IgD-negative memory B cell (primary cell): ENCODE results near the gene ARNT2. TPM values are rescaled to one million over a fixed set of nuclear protein-coding genes. Genes with fewer than 3 reads are reported as not detected.

Experiments
- H3K27ac Mint-ChIP-seq, 3 donors: one replicate each; pipeline ENCODE4 v1.8.0; 2020 to 2022; ENCODE audit warnings: mild to moderate bottlenecking in 3 of 3, mixed read lengths in 3 of 3, moderate library complexity in 1 of 3
- H3K27me3 Mint-ChIP-seq: one replicate; pipeline ENCODE4 v1.8.0; 2021; ENCODE audit warnings: mixed read lengths
- H3K36me3 Mint-ChIP-seq: one replicate; pipeline ENCODE4 v1.8.0; 2020; ENCODE audit warnings: mild to moderate bottlenecking, mixed read lengths
- H3K4me1 Mint-ChIP-seq, 3 donors: one replicate each; pipeline ENCODE4 v1.8.0; 2020 to 2022; ENCODE audit warnings: mixed read lengths in 3 of 3, mild to moderate bottlenecking in 1 of 3
- H3K4me3 Mint-ChIP-seq, 4 donors: one replicate each; pipeline ENCODE4 v1.8.0; 2020 to 2022; ENCODE audit warnings: mild to moderate bottlenecking in 4 of 4, mixed read lengths in 4 of 4, moderate library complexity in 3 of 4
- H3K9me3 Mint-ChIP-seq, 3 donors: one replicate each; pipeline ENCODE4 v1.8.0; 2020 to 2021; ENCODE audit warnings: mixed read lengths in 3 of 3, mild to moderate bottlenecking in 1 of 3
- polyA plus RNA-seq: library from polyadenylated mRNA; unstranded; fragments of 300-500 nt; fragmentation: Illumina TruSeq; gene quantifications from one replicate; pipeline ENCODE4 v1.2.3, GENCODE V29; 2021

Gene ARNT2
- polyA plus RNA-seq, 1 donor from 2014 or later: not detected

GRCh38 chr15:80461356-80462095 lies 57.3 kb downstream of the ARNT2 start:
- Mint-ChIP-seq H3K27ac (peak overlapping the region in 1 of 3 donors; percentile 33), H3K4me1 (no peaks in the 10 kb centered on the region), H3K36me3 (no peaks in the 10 kb centered on the region), H3K4me3 (no peak overlapping the region), H3K27me3 (peaks cover 1% of the 10 kb centered on the region), H3K9me3 (no peaks in the 10 kb centered on the region)

- H3K4me3 Mint-ChIP-seq: peak overlapping the region in 1 of 4 donors; percentile 27
- no peaks in the 10 kb centered on the region for H3K4me1 Mint-ChIP-seq
- H3K27me3 Mint-ChIP-seq: peaks cover 3% of the 10 kb centered on the region
- H3K9me3 Mint-ChIP-seq: no peaks in the 10 kb centered on the region
- no peak overlapping the region for H3K27ac Mint-ChIP-seq
- no peaks in the 10 kb centered on the region for H3K36me3 Mint-ChIP-seq
These were observed 57.9 kb downstream of the ARNT2 start for GRCh38 chr15:80462111-80462510.

- H3K27me3 Mint-ChIP-seq: peaks cover 3% of the 10 kb centered on the region
- H3K4me3 Mint-ChIP-seq: no peak overlapping the region
- no peaks in the 10 kb centered on the region for H3K4me1 Mint-ChIP-seq
- no peak overlapping the region for H3K27ac Mint-ChIP-seq
- no peaks in the 10 kb centered on the region for H3K36me3 Mint-ChIP-seq
- H3K9me3 Mint-ChIP-seq: no peaks in the 10 kb centered on the region
These were observed 58.8 kb downstream of the ARNT2 start for GRCh38 chr15:80462836-80463512.

- Mint-ChIP-seq H3K4me1 (no peaks in the 10 kb centered on the region), H3K4me3 (no peak overlapping the region), H3K9me3 (no peaks in the 10 kb centered on the region), H3K27ac (no peak overlapping the region), H3K36me3 (no peaks in the 10 kb centered on the region), H3K27me3 (peaks cover 8% of the 10 kb centered on the region)
These were observed 60.9 kb downstream of the ARNT2 start for GRCh38 chr15:80464951-80465625.

GRCh38 chr15:80465626-80466005 lies 61.4 kb downstream of the ARNT2 start:
- Mint-ChIP-seq H3K36me3 (no peaks in the 10 kb centered on the region), H3K4me3 (no peak overlapping the region), H3K9me3 (no peaks in the 10 kb centered on the region), H3K4me1 (no peaks in the 10 kb centered on the region), H3K27me3 (peaks cover 10% of the 10 kb centered on the region), H3K27ac (no peak overlapping the region)

- H3K27ac Mint-ChIP-seq: peak overlapping the region in 2 of 3 donors; percentile 35 to 48
- no peaks in the 10 kb centered on the region for H3K4me1 Mint-ChIP-seq
- H3K4me3 Mint-ChIP-seq: peak overlapping the region in 1 of 4 donors; percentile 23
- H3K36me3 Mint-ChIP-seq: no peaks in the 10 kb centered on the region
- peaks cover 9% of the 10 kb centered on the region for H3K27me3 Mint-ChIP-seq
- no peaks in the 10 kb centered on the region for H3K9me3 Mint-ChIP-seq
These were observed 62.4 kb downstream of the ARNT2 start for GRCh38 chr15:80466543-80466942.

- H3K4me1 Mint-ChIP-seq: no peaks in the 10 kb centered on the region
- no peak overlapping the region for H3K4me3 Mint-ChIP-seq
- H3K27me3 Mint-ChIP-seq: peaks cover 9% of the 10 kb centered on the region
- H3K27ac Mint-ChIP-seq: no peak overlapping the region
- H3K36me3 Mint-ChIP-seq: no peaks in the 10 kb centered on the region
- no peaks in the 10 kb centered on the region for H3K9me3 Mint-ChIP-seq
These were observed 63.1 kb downstream of the ARNT2 start for GRCh38 chr15:80467311-80467714.

- H3K27me3 Mint-ChIP-seq: peaks cover 11% of the 10 kb centered on the region
- peaks cover 1% of the 10 kb centered on the region for H3K36me3 Mint-ChIP-seq
- no peaks in the 10 kb centered on the region for H3K4me1 Mint-ChIP-seq
- no peaks in the 10 kb centered on the region for H3K9me3 Mint-ChIP-seq
- no peak overlapping the region for H3K4me3 Mint-ChIP-seq
- no peak overlapping the region for H3K27ac Mint-ChIP-seq
These were observed 64.6 kb downstream of the ARNT2 start for GRCh38 chr15:80468796-80469195.

GRCh38 chr15:80471881-80472280 lies 67.7 kb downstream of the ARNT2 start:
- no peak overlapping the region for H3K4me3 Mint-ChIP-seq
- H3K27ac Mint-ChIP-seq: no peak overlapping the region
- H3K9me3 Mint-ChIP-seq: peaks cover 0 to 10% (median 2%) of the 10 kb centered on the region in 3 donors
- H3K27me3 Mint-ChIP-seq: peaks cover 9% of the 10 kb centered on the region
- no peaks in the 10 kb centered on the region for H3K4me1 Mint-ChIP-seq
- H3K36me3 Mint-ChIP-seq: peaks cover 1% of the 10 kb centered on the region

- Mint-ChIP-seq H3K27me3 (peaks cover 5% of the 10 kb centered on the region), H3K9me3 (peaks cover 0 to 16% (median 5%) of the 10 kb centered on the region in 3 donors), H3K4me1 (no peaks in the 10 kb centered on the region), H3K27ac (no peak overlapping the region), H3K36me3 (peaks cover 1% of the 10 kb centered on the region), H3K4me3 (no peak overlapping the region)
These were observed 69.4 kb downstream of the ARNT2 start for GRCh38 chr15:80473286-80474223.

- H3K36me3 Mint-ChIP-seq: peaks cover 1% of the 10 kb centered on the region
- no peak overlapping the region for H3K4me3 Mint-ChIP-seq
- H3K9me3 Mint-ChIP-seq: peaks cover 0 to 16% (median 5%) of the 10 kb centered on the region in 3 donors
- H3K27me3 Mint-ChIP-seq: peaks cover 5% of the 10 kb centered on the region
- no peak overlapping the region for H3K27ac Mint-ChIP-seq
- H3K4me1 Mint-ChIP-seq: no peaks in the 10 kb centered on the region
These were observed 70.3 kb downstream of the ARNT2 start for GRCh38 chr15:80474224-80475215.

- no peaks in the 10 kb centered on the region for H3K4me1 Mint-ChIP-seq
- peaks cover 1% of the 10 kb centered on the region for H3K36me3 Mint-ChIP-seq
- no peak overlapping the region for H3K27ac Mint-ChIP-seq
- peaks cover 2% of the 10 kb centered on the region for H3K27me3 Mint-ChIP-seq
- H3K4me3 Mint-ChIP-seq: no peak overlapping the region
- peaks cover 0 to 16% (median 5%) of the 10 kb centered on the region in 3 donors for H3K9me3 Mint-ChIP-seq
These were observed 71.4 kb downstream of the ARNT2 start for GRCh38 chr15:80475572-80475971.

GRCh38 chr15:80476036-80476435 lies 71.9 kb downstream of the ARNT2 start:
- H3K4me3 Mint-ChIP-seq: no peak overlapping the region
- no peaks in the 10 kb centered on the region for H3K4me1 Mint-ChIP-seq

More at GRCh38 chr15:80476036-80476435, 71.9 kb downstream of the ARNT2 start:
- H3K36me3 Mint-ChIP-seq: peaks cover 1% of the 10 kb centered on the region
- H3K9me3 Mint-ChIP-seq: peaks cover 0 to 16% (median 5%) of the 10 kb centered on the region in 3 donors
- H3K27ac Mint-ChIP-seq: no peak overlapping the region
- peaks cover 2% of the 10 kb centered on the region for H3K27me3 Mint-ChIP-seq
